Measurements from ENCODE around the gene BEND7. TPM values are rescaled to one million over a fixed set of nuclear protein-coding genes. Genes with fewer than 3 reads are reported as not detected.

The BEND7 gene
- total RNA-seq, 1 experiment from 2014 or later = 14.8 TPM

DNA sequence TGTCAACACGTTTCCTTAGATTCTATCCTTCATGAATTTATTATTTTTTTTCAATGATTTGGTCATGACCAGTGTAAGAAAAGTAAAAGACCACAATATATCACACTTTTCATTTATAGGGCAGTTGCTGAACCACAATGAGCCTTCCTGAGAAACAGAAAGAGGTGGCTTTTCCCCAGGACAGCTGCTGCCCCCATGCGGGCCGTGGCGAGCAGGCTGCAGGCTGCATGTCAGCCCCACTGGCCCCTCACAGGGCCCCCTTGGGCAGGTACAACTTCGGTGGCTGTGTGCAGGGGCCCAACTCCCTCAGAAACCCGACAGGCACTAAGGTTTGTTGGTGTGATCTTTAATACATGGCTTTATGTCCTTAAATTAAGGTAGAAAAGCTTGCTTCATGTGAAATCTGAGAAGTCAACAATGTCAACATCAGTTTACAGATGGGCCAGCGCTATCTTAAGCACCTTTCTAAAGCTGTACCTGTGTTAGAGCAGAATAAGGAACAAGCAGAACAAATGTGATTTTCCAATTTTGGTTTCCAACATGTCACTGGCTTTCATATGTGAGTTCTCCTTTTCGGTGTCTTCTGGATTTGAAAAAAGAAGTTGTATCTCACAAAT lies 10.6 kb downstream of the BEND7 start:
- H3K9me3 ChIP-seq (ENCODE audit: low read depth, low read length, poor library complexity, severe bottlenecking) = no peaks in the 10 kb centered on the region

DNA sequence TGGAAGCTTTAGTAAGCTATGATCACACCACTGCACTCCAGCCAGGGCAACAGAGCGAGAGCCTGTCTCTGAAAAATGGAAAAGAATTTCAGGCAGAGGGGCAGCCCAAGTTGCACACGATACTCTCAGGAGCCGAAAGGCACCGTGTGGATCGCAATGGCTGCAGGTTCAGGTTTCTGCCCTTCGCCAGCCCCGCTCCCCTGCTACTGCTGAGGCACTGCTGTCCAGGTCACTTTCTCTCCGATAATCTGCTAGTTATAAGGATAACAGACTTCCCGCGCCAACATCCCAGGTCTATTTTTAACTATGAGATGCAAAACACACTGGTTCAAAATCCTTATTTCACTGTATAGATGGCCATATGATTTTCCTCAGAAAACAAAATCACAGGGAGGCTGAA lies 11.1 kb downstream of the BEND7 start:
- TF ChIP-seq, protein P1, sequence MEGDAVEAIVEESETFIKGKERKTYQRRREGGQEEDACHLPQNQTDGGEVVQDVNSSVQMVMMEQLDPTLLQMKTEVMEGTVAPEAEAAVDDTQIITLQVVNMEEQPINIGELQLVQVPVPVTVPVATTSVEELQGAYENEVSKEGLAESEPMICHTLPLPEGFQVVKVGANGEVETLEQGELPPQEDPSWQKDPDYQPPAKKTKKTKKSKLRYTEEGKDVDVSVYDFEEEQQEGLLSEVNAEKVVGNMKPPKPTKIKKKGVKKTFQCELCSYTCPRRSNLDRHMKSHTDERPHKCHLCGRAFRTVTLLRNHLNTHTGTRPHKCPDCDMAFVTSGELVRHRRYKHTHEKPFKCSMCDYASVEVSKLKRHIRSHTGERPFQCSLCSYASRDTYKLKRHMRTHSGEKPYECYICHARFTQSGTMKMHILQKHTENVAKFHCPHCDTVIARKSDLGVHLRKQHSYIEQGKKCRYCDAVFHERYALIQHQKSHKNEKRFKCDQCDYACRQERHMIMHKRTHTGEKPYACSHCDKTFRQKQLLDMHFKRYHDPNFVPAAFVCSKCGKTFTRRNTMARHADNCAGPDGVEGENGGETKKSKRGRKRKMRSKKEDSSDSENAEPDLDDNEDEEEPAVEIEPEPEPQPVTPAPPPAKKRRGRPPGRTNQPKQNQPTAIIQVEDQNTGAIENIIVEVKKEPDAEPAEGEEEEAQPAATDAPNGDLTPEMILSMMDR (conservative IDR thresholded peaks at IDR 0.05; ENCODE audit: low read depth, low read length) = no peak
- no peak for TF ChIP-seq EZH2 (IDR thresholded peaks at IDR 0.05; ENCODE audit: borderline replicate concordance, low read depth, low read length, poor library complexity, severe bottlenecking)
- Histone ChIP-seq H3K4me3 (ENCODE audit: low read depth, low read length, poor library complexity, severe bottlenecking) (no peak overlapping the region), H3K27ac (ENCODE audit: low read depth, low read length, poor library complexity, severe bottlenecking) (no peak overlapping the region), H3K27me3 (replicated peaks; ENCODE audit: insufficient read depth, low read depth, low read length, poor library complexity) (no peaks in the 10 kb centered on the region), H3K36me3 (ENCODE audit: insufficient read depth, low read length, poor library complexity, severe bottlenecking) (no peaks in the 10 kb centered on the region), H3K9me3 (ENCODE audit: low read depth, low read length, poor library complexity, severe bottlenecking) (no peaks in the 10 kb centered on the region), H3K4me1 (ENCODE audit: insufficient read depth, low read length, poor library complexity, severe bottlenecking) (no peaks in the 10 kb centered on the region)
- no TSS peak for BruUV-seq (replicated peaks)
- DNase-seq (ENCODE audit: low spot score) = no peak
- POLR2A ChIA-PET (ENCODE audit: low non-redundant PET) = no interaction called here
- CTCF ChIA-PET = no interaction called here
- intact Hi-C loops (cut with micrococcal nuclease; ENCODE audit: unreplicated experiment) = no loop called here

More for the DNA sequence above, 10.6 kb downstream of the BEND7 start:
- intact Hi-C loops (cut with micrococcal nuclease; ENCODE audit: unreplicated experiment) = no loop called here
- no TSS peak for BruUV-seq (replicated peaks)
- Histone ChIP-seq H3K4me3 (ENCODE audit: low read depth, low read length, poor library complexity, severe bottlenecking) (no peak overlapping the region), H3K36me3 (ENCODE audit: insufficient read depth, low read length, poor library complexity, severe bottlenecking) (no peaks in the 10 kb centered on the region), H3K27ac (ENCODE audit: low read depth, low read length, poor library complexity, severe bottlenecking) (no peak overlapping the region), H3K4me1 (ENCODE audit: insufficient read depth, low read length, poor library complexity, severe bottlenecking) (no peaks in the 10 kb centered on the region), H3K27me3 (replicated peaks; ENCODE audit: insufficient read depth, low read depth, low read length, poor library complexity) (no peaks in the 10 kb centered on the region)
- POLR2A ChIA-PET (ENCODE audit: low non-redundant PET) = no interaction called here
- CTCF ChIA-PET = no interaction called here
- no peak for DNase-seq (ENCODE audit: low spot score)
- no peak for TF ChIP-seq EZH2 (IDR thresholded peaks at IDR 0.05; ENCODE audit: borderline replicate concordance, low read depth, low read length, poor library complexity, severe bottlenecking)
- TF ChIP-seq, protein P1 (conservative IDR thresholded peaks at IDR 0.05; ENCODE audit: low read depth, low read length) = no peak

DNA sequence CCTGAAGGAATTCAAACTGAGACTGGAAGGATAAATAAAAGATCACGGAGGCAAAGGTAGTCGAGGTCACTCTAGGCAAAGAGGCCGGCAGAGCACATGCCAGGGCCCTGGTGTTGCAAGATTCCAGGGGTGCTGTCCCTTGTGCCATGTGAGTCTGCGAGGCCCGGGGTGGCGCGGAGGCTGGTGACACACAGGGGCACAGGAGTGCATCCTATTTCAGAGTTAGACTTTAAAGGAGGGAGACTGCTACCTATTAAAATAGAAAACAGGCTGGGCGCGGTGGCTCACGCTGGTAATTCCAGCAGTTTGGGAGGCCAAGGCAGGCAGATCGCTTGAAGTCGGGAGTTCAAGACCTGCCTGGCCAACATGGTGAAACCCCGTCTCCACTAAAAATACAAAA lies 12.6 kb downstream of the BEND7 start:
- Histone ChIP-seq H3K4me1 (ENCODE audit: insufficient read depth, low read length, poor library complexity, severe bottlenecking) (no peaks in the 10 kb centered on the region), H3K9me3 (ENCODE audit: low read depth, low read length, poor library complexity, severe bottlenecking) (no peaks in the 10 kb centered on the region), H3K4me3 (ENCODE audit: low read depth, low read length, poor library complexity, severe bottlenecking) (no peak overlapping the region), H3K36me3 (ENCODE audit: insufficient read depth, low read length, poor library complexity, severe bottlenecking) (no peaks in the 10 kb centered on the region), H3K27ac (ENCODE audit: low read depth, low read length, poor library complexity, severe bottlenecking) (no peak overlapping the region), H3K27me3 (replicated peaks; ENCODE audit: insufficient read depth, low read depth, low read length, poor library complexity) (no peaks in the 10 kb centered on the region)
- ChIA-PET POLR2A (ENCODE audit: low non-redundant PET) (no interaction called here), CTCF (no interaction called here)
- DNase-seq (ENCODE audit: low spot score) = no peak
- no peak for TF ChIP-seq EZH2 (IDR thresholded peaks at IDR 0.05; ENCODE audit: borderline replicate concordance, low read depth, low read length, poor library complexity, severe bottlenecking)
- TF ChIP-seq, protein P1 (conservative IDR thresholded peaks at IDR 0.05; ENCODE audit: low read depth, low read length) = no peak
- intact Hi-C loops (cut with micrococcal nuclease; ENCODE audit: unreplicated experiment) = no loop called here
- no TSS peak for BruUV-seq (replicated peaks)
